ENCODE measurements around the gene EIF4B. TPM values are rescaled to one million over a fixed set of nuclear protein-coding genes. Genes with fewer than 3 reads are reported as not detected.

Gene EIF4B
- total RNA-seq, 1 donor from 2014 or later: 250 TPM

- DNase-seq (ENCODE audit: extremely low read depth, low read depth, low spot score): no peak
Measured at GRCh38 chr12:53044896-53045695, 38.8 kb downstream of the EIF4B start.

- DNase-seq (ENCODE audit: extremely low read depth, low read depth, low spot score): no peak
Measured at GRCh38 chr12:53045696-53046045, 39.4 kb downstream of the EIF4B start.

- DNase-seq (ENCODE audit: extremely low read depth, low read depth, low spot score): no peak
Measured at GRCh38 chr12:53046655-53047220, 40.5 kb downstream of the EIF4B start.

GRCh38 chr12:53047221-53048032, 41.2 kb downstream of the EIF4B start:
- no peak for DNase-seq (ENCODE audit: extremely low read depth, low read depth, low spot score)

DNA sequence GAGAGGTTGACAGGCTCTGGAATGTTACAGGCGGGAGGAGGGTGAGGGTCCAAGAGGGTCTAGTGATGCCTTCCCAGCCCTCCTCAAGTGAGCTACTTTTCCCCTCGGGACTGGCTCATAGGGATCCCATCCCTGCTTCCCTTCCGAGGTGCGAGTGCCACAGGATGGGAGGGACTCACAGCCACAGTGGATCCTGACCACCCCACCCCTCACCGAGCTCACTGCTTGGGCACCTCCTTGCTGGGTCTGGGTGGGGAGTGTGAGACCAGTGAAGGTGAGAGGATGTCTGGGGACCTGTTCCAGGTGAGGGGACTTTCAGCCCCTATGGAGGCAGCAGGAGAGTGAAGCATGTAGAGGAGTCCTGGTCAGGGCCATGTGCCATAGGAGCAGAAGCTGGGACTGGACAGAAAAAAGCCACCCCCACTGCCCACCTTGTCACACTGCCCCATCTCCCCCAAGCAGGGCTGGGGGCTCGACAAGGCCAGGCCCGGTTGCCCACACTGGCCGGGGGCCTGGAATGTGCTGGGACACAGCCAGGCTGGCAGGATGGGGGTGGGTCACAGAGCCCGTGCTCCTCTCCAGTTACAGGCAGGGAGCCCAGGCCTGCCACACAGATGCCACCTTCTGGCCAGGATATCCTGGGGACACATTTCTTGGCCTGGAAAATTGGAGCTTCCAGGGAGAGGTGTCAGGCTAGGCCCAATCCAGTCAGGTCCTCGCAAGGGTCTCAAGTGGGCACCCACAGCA, 42.0 kb downstream of the EIF4B start:
- DNase-seq (ENCODE audit: extremely low read depth, low read depth, low spot score): no peak

GRCh38 chr12:53048780-53049401, 42.6 kb downstream of the EIF4B start:
- DNase-seq (ENCODE audit: extremely low read depth, low read depth, low spot score): no peak

DNA sequence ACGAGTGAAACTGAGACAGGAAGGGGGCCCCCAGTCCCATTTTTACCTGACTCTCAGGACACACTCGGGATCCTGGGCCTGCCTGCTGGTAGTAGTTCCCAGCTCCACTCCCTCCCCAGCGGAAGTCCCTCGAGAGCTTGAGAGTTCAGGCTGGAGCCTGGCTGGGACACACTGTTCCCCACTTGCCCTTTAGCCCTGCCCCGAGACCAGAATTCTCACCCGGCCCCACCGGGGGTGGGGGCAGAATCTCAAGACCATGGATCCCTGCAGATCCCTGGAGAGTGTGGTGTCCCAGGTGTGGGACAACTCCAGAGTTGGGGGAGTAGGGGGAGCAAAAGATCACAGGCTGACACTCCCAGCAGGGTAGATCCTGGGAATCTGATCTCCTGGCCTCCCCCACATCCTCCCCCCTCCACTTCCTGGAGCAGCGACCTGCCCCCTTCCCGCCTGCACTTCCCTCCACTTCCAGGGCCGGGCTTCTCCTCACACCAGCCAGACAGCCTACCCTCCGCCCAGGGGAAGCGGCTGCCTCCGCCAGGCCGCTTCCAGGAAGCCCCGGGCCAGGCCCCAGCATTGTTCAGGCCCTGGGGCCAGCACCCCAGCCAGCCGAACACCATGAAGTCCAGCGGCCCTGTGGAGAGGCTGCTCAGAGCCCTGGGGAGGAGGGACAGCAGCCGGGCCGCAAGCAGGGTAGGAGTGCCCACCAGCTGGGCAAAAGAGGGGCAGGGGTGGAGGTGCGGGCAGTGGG, 43.5 kb downstream of the EIF4B start, which contains the start of gene TNS2:
Gene TNS2, plus strand, starts transcription at position 495 of the 748 bp plus-strand sequence. Its CDS starts 121 bp downstream, at position 616.
- DNase-seq (ENCODE audit: extremely low read depth, low read depth, low spot score): no peak

DNA sequence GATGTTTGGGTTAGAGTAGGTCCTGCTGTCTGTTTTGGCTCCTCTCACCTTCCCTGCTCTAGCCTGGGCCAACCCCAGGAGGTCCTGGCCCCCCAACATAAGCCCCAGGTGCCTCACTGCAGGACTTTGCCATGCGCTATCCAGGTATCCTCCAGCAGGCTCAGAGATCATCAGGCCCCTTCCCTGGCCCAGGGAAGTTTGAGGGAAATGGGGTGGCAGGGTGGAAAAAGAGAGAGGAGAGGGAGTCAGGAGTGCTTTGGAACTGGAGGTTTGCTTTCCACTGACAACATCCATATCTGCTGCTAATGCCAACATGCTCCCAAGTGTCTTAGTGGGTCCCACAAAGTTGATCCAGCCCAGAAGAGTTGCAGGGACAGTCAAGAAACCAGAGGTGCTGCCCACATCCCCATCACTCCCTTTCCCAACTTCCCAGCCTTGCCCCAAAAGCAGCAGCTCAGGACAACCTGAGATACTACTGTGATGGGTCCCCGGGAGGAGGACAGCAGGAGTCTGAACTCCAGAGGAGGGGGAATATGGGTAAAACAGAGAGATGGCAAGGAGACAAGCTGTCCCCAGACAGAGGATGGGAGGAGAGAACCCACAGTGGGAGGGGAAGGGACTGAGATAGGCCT, 44.3 kb downstream of the EIF4B start:
- no peak for DNase-seq (ENCODE audit: extremely low read depth, low read depth, low spot score)

GRCh38 chr12:53051058-53051880, 45.0 kb downstream of the EIF4B start:
- DNase-seq (ENCODE audit: extremely low read depth, low read depth, low spot score): no peak

GRCh38 chr12:53051881-53052412, 45.7 kb downstream of the EIF4B start:
- no peak for DNase-seq (ENCODE audit: extremely low read depth, low read depth, low spot score)

DNA sequence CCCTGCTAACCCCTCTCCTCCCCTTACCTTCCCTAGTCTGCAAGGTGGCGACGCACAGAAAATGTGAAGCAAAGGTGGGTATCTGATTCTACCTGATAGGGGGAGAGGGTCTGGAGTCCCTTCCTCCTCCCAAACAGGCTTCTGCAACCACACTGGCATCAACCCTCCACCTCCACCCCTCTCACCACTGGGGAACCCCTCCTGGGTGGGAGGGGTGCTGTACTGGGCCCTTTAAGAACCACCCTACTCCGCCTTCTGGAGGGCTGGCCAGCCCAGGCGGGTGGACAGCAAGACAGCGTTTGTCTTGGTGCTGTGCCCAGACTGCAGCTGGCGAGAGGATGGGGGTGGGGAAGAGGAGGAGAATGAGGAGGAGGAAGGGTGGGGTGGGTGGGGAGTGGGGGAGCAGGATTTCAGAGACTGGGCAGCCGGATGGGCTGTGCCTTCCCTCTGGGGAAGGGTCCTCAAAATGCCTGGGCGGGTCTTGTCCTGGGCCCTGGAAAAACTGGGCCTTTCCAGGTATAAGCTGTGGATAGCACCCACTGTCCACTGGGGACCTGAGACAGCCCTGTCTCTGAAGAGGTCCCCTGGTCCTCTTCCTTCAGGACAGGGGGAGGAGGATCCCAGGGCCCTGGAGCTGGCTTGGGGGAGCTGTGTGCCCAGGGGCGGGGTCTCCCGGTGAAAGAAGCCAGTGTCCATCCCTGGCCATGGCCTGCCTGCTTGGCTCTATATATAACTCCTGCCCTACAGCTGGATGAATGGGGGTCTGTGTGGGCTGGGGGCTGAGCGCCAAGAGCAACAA, 46.4 kb downstream of the EIF4B start:
- DNase-seq (ENCODE audit: extremely low read depth, low read depth, low spot score): no peak

DNA sequence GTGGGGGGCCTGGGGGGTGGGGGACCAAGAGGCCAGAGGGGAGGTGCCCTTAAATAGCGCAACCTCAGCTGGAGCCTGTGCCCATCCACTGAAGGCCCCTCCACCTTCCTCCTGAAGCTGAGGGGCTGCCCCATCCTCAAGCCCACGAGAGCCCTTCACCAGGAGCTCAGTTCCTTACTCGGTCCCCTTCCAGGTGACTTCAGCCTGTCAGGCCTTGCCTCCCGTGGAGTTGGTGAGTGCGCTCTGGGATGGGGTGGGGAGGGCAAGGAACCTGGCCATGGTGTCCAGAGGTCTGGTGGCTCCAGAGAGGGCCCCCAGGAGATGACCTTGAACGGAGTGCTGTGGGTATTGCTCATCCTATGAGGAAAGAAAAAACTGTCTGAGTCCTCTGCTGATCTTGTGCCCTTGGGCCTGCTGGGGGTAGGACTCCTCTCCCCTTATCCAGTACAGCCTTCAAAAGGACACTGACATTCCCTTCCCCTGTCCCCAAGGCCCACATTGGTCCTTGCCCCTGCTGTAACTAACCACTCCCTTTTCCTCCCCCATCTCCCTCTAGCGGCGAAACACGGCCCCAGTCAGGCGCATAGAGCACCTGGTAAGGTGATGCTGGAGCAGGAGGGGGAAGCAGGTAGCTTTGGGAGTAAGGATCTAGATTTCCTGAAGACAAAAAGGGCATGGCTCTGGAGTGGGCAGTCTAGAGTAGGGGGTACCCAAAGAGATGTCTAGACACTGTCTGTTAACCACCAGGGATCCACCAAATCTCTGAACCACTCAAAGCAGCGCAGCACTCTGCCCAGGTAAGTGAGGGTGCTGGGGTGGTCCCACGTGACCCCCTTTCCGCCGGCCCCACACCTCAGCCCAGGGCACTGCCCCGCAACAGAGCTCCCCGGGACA, 47.2 kb downstream of the EIF4B start:
- no peak for DNase-seq (ENCODE audit: extremely low read depth, low read depth, low spot score)

DNA sequence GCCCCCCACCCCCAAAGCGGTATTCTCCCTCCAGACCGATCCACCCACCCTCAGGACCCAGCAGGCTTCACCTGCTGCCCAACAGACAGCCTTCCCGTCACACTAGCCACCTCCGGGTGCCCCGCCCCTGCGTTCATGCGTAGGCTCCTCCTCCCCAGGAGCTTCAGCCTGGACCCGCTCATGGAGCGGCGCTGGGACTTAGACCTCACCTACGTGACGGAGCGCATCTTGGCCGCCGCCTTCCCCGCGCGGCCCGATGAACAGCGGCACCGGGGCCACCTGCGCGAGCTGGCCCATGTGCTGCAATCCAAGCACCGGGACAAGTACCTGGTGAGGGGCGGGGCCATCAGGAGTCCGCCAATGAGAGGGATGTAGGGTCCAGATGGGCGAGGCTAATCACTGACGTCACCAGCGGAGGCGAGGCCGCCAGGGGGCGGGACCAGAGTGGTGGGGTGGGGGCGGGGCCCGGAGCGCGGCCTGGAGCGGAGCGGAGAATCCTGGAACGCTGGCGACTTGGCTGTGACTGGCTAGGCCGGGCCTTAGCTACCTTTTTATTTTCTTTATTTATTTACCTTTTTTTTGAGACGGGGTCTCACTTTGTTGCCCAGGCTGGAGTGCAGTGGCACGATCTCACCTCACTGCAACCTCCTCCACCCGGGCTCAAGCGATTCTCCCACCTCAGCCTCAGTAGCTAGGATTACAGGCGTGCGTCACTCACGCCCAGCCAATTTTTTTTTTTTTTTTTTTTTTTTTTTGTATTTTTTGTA, 48.0 kb downstream of the EIF4B start:
- DNase-seq (ENCODE audit: extremely low read depth, low read depth, low spot score): peak; percentile 57

DNA sequence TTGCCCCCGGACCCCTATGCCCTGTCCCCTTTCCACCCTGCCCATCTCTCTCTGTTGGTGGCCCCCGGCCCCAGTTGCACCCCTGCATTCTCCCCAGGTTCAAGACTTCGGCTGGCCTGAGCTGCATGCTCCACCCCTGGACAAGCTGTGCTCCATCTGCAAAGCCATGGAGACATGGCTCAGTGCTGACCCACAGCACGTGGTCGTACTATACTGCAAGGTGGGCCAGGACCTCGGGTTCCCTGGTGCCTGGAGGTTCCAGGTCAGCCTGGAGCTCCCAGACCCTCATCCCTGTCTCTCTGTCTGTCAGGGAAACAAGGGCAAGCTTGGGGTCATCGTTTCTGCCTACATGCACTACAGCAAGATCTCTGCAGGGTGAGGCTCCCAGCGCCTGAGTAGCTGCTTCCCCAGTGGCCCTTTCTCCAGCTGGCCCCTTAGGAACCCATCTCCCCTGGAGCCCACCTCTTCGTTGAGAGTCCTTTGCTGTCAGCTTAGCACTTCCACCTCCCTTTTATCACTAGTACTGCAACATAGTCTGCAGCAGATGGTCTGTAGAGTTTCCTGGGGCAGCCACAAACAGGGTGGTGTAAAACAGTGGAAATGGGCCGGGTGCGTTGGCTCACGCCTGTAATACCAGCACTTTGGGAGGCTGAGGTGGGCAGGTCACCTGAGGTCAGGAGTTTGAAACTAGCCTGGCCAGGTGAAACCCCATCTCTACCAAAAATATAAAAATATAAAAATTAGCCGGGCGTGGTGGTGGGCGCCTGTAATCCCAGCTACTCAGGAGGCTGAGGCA, 49.4 kb downstream of the EIF4B start:
- DNase-seq (ENCODE audit: extremely low read depth, low read depth, low spot score): no peak

GRCh38 chr12:53056296-53056695, 50.0 kb downstream of the EIF4B start:
- no peak for DNase-seq (ENCODE audit: extremely low read depth, low read depth, low spot score)

Data from glomerular endothelial cell (primary cell).